Endothelial cell of umbilical vein (primary cell): ENCODE data around the gene CEP104. TPM values are rescaled to one million over a fixed set of nuclear protein-coding genes. Genes with fewer than 3 reads are reported as not detected.

Source experiments
- BruUV-seq: library from RNA; stranded (reverse); fragments of 400-500 nt; replicated peaks from 2 replicates; lab custom pipeline; 2021; lab: Mats Ljungman, UMichigan
- CTCF ChIA-PET: fragments of 300-600, 350-600 bp; sonication (Branson Sonifier 250); formaldehyde crosslinking; loops from one replicate; lab custom pipeline; 2021; ENCODE audit warnings: antibody characterized with exemption, inconsistent platforms; lab: Charles Lee
- POLR2A ChIA-PET: fragments of 300-600, 350-600 bp; sonication (Branson Sonifier 250); formaldehyde crosslinking; loops from one replicate; lab custom pipeline; 2021; ENCODE audit warnings: antibody characterized with exemption, inconsistent platforms; lab: Charles Lee
- DNase-seq: peaks from one replicate; pipeline ENCODE4 v3.0.0-alpha.2; 2011; ENCODE audit warnings: low read depth, low spot score
- FAIRE-seq: peaks from 2 replicates; lab custom pipeline; 2011; peaks lifted over from hg19 to GRCh38; lab: Jason Lieb, UNC
- H2AFZ ChIP-seq: 2 replicates; pipeline ENCODE4 v1.6.0; 2012; ENCODE audit warnings: low read depth, low read length, control low read depth, inconsistent platforms
- H3K27ac ChIP-seq: 2 replicates; pipeline ENCODE4 v1.5.1; 2011; ENCODE audit warnings: low read depth, mild to moderate bottlenecking, control low read depth, low read length, moderate library complexity; ENCODE audit not compliant: insufficient read depth
- H3K27me3 ChIP-seq, 2 experiments: 2 replicates each; pipeline versions ENCODE4 v1.6.0 to v1.6.1; 2011; ENCODE audit warnings: low read length in 2 of 2, mixed read lengths in 1 of 2; ENCODE audit not compliant: control insufficient read depth in 2 of 2, insufficient read depth in 2 of 2
- H3K36me3 ChIP-seq, 2 experiments: 2 replicates in 1 of 2; 3 replicates in 1 of 2; pipeline ENCODE4 v1.5.1; 2011; ENCODE audit warnings: low read length in 2 of 2, mild to moderate bottlenecking in 1 of 2, moderate library complexity in 1 of 2; ENCODE audit not compliant: control insufficient read depth in 2 of 2, insufficient read depth in 2 of 2; ENCODE audit errors: extremely low read depth in 1 of 2
- H3K4me1 ChIP-seq: 3 replicates; pipeline ENCODE4 v1.5.1; 2011; ENCODE audit warnings: mild to moderate bottlenecking, low read length; ENCODE audit not compliant: control insufficient read depth, insufficient read depth; ENCODE audit errors: extremely low read depth
- H3K4me2 ChIP-seq: 2 replicates; pipeline ENCODE4 v1.6.1; 2011; ENCODE audit warnings: low read length, control low read depth, mixed read lengths; ENCODE audit not compliant: insufficient read depth
- H3K4me3 ChIP-seq, 3 experiments: fragments of 200-600 bp in 1 of 3; sonication (generic), shearing (Covaris generic) in 1 of 3; replicated peaks in 1 of 3; 2 replicates each; pipeline ENCODE4 v1.5.1; 2011 to 2016; ENCODE audit warnings: control low read depth in 3 of 3, low read length in 3 of 3, mild to moderate bottlenecking in 2 of 3, inconsistent platforms in 1 of 3, low read depth in 1 of 3, moderate library complexity in 1 of 3; ENCODE audit not compliant: insufficient read depth in 1 of 3
- H3K79me2 ChIP-seq: 2 replicates; pipeline ENCODE4 v1.6.0; 2012; ENCODE audit warnings: low read length, inconsistent platforms; ENCODE audit not compliant: control insufficient read depth, insufficient read depth
- H3K9ac ChIP-seq: replicated peaks from 2 replicates; pipeline ENCODE3; 2011; ENCODE audit warnings: low read length, control low read depth; ENCODE audit not compliant: insufficient read depth; ENCODE audit errors: extremely low read depth
- H3K9me1 ChIP-seq: replicated peaks from 3 replicates; pipeline ENCODE4 v1.6.0; 2011; ENCODE audit warnings: mild to moderate bottlenecking, low read length; ENCODE audit not compliant: control insufficient read depth, insufficient read depth; ENCODE audit errors: extremely low read depth
- H3K9me3 ChIP-seq: replicated peaks from 2 replicates; pipeline ENCODE4 v1.5.1; 2012; ENCODE audit warnings: low read length, inconsistent platforms; ENCODE audit not compliant: control insufficient read depth, insufficient read depth
- H4K20me1 ChIP-seq: replicated peaks from 2 replicates; pipeline ENCODE3; 2011; ENCODE audit warnings: mild to moderate bottlenecking, low read length; ENCODE audit not compliant: control insufficient read depth, insufficient read depth; ENCODE audit errors: extremely low read depth
- EZH2 ChIP-seq: IDR thresholded peaks from 2 replicates; pipeline ENCODE4 v1.6.1; 2012; ENCODE audit warnings: borderline replicate concordance, low read depth, mild to moderate bottlenecking, moderate library complexity, low read length, inconsistent platforms; ENCODE audit not compliant: severe bottlenecking
- FOS ChIP-seq: IDR thresholded peaks from 2 replicates; pipeline ENCODE4 v1.6.1; 2011; ENCODE audit warnings: mild to moderate bottlenecking, low read length, moderate library complexity, borderline replicate concordance; ENCODE audit not compliant: insufficient read depth
- GATA2 ChIP-seq: IDR thresholded peaks from 2 replicates; pipeline ENCODE4 v1.7.0; 2011; ENCODE audit warnings: low read depth, mild to moderate bottlenecking, moderate library complexity, mixed read lengths, low read length; ENCODE audit not compliant: insufficient read length, insufficient read depth
- JUN ChIP-seq: IDR thresholded peaks from 2 replicates; pipeline ENCODE4 v1.6.1; 2011; ENCODE audit warnings: borderline replicate concordance, low read depth; ENCODE audit not compliant: insufficient read length, insufficient read depth
- MYC ChIP-seq: IDR thresholded peaks from one replicate; pipeline ENCODE4 v1.6.1; 2011; ENCODE audit warnings: mild to moderate bottlenecking, low read depth, low read length
- POLR2A ChIP-seq: IDR thresholded peaks from 2 replicates; pipeline ENCODE4 v1.6.1; 2012; ENCODE audit warnings: low read depth, mild to moderate bottlenecking, control low read depth, low read length
- POLR2AphosphoS5 ChIP-seq: IDR thresholded peaks from 2 replicates; pipeline ENCODE4 v1.6.1; 2012; ENCODE audit warnings: low read depth, mild to moderate bottlenecking, control low read depth, low read length, moderate library complexity; ENCODE audit not compliant: insufficient read depth
- dilution Hi-C: fragments of 300-500 bp; cut with MboI; formaldehyde crosslinking; loops from one replicate; pipeline ENCODE4 v1.15.0; 2019; ENCODE audit warnings: low sequenced_read_pairs; ENCODE audit not compliant: extremely low pct_ligation_motif_present
- intact Hi-C: fragments of 100-400 bp; cut with micrococcal nuclease; formaldehyde crosslinking; loops from one replicate; pipeline ENCODE4 v1.10.0; 2022
- polyA plus RNA-seq, 4 experiments: library from polyadenylated mRNA; depleted of rRNA in 3 of 4; stranded (reverse) in 3 of 4; unstranded in 1 of 4; fragments of >200 nt; gene quantifications; 2 replicates each; pipeline versions ENCODE4 v1.2.1 to v1.2.3, GENCODE V29; 2011 to 2012; ENCODE audit warnings: missing spikeins in 1 of 4
- total RNA-seq: library from RNA; stranded (reverse); gene quantifications from 2 replicates; pipeline ENCODE4 v1.2.3, GENCODE V29; 2021
- TF ChIP-seq, protein P1 (sequence below), 2 donors: IDR thresholded peaks; 1 replicate in 1 of 2; 2 replicates in 1 of 2; pipeline ENCODE4 v1.5.1; 2011; ENCODE audit warnings: low read length in 2 of 2, mild to moderate bottlenecking in 2 of 2, moderate library complexity in 2 of 2, control low read depth in 1 of 2, inconsistent platforms in 1 of 2, low read depth in 1 of 2; ENCODE audit not compliant: insufficient read depth in 1 of 2; ENCODE audit errors: extremely low read depth in 1 of 2
- TF ChIP-seq, protein P2 (sequence below): IDR thresholded peaks from 2 replicates; pipeline ENCODE4 v1.6.1; 2011; ENCODE audit not compliant: insufficient read depth, insufficient read length

The CEP104 gene
- total and polyA plus RNA-seq, 2 donors (not counting 3 experiments of a cell fraction or from before 2014, with no cell fraction given): 12.4 to 43.0 TPM

GRCh38 chr1:3779912-3780416 is 77.0 kb downstream of the CEP104 start:
- no peak overlapping the region for H3K4me2 ChIP-seq
- H3K27ac ChIP-seq: no peak overlapping the region
- no TSS peak for BruUV-seq
- no peaks in the 10 kb centered on the region for H3K4me1 ChIP-seq
- H3K27me3 ChIP-seq: no peaks in the 10 kb centered on the region
- DNase-seq (no peak), FAIRE-seq (no peak)
- peaks cover 3 to 40% of the 10 kb centered on the region in 2 experiments for H3K36me3 ChIP-seq
- H3K9me1 ChIP-seq: no peaks in the 10 kb centered on the region
- no peaks in the 10 kb centered on the region for H3K9me3 ChIP-seq
- no peaks in the 10 kb centered on the region for H3K79me2 ChIP-seq
- no peak overlapping the region for H2AFZ ChIP-seq
- H3K9ac ChIP-seq: no peak overlapping the region
- POLR2A ChIA-PET: no interaction called here
- dilution Hi-C loops (no loop called here), intact Hi-C loops (no loop called here)
- no peak overlapping the region for H3K4me3 ChIP-seq
- CTCF ChIA-PET: no interaction called here
- no peaks in the 10 kb centered on the region for H4K20me1 ChIP-seq
- no peak for TF ChIP-seq MYC
- TF ChIP-seq, protein P1, sequence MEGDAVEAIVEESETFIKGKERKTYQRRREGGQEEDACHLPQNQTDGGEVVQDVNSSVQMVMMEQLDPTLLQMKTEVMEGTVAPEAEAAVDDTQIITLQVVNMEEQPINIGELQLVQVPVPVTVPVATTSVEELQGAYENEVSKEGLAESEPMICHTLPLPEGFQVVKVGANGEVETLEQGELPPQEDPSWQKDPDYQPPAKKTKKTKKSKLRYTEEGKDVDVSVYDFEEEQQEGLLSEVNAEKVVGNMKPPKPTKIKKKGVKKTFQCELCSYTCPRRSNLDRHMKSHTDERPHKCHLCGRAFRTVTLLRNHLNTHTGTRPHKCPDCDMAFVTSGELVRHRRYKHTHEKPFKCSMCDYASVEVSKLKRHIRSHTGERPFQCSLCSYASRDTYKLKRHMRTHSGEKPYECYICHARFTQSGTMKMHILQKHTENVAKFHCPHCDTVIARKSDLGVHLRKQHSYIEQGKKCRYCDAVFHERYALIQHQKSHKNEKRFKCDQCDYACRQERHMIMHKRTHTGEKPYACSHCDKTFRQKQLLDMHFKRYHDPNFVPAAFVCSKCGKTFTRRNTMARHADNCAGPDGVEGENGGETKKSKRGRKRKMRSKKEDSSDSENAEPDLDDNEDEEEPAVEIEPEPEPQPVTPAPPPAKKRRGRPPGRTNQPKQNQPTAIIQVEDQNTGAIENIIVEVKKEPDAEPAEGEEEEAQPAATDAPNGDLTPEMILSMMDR (IDR thresholded peaks at IDR 0.05; ENCODE audit: extremely low read depth in 1 of 2, insufficient read depth in 1 of 2, low read depth in 1 of 2, low read length in 2 of 2): no peak
- TF ChIP-seq FOS: no peak
- TF ChIP-seq POLR2AphosphoS5: no peak
- no peak for TF ChIP-seq EZH2
- TF ChIP-seq JUN: no peak
- TF ChIP-seq, protein P2, sequence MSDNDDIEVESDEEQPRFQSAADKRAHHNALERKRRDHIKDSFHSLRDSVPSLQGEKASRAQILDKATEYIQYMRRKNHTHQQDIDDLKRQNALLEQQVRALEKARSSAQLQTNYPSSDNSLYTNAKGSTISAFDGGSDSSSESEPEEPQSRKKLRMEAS: no peak
- no peak for TF ChIP-seq GATA2
- TF ChIP-seq POLR2A: no peak
